Stimulated activated naive B cell treated with anti-CD40 and anti-IgM and Interleukin-4, amounts not matched to agents 10 μg/mL and 1 μg/mL and 100 μg/mL, for 72 hours (primary cell): Measurements from ENCODE around the gene SAG.
"Not testable (repeated sequence)": the region's sequence is repeated elsewhere in the genome, so short reads cannot be mapped to it uniquely, and the experiment has no call there.

Source experiments
- ATAC-seq, 2 donors: fragments of 150-1000 bp; cut with Tn5 transposase; replicated peaks; 2 replicates each; pipeline ENCODE4 v1.10.0; 2021; ENCODE audit warnings: moderate library complexity in 1 of 2
- DNase-seq: peaks from one replicate; pipeline ENCODE4 v3.0.0; 2021
- H3K27ac Mint-ChIP-seq: one replicate; pipeline ENCODE4 v1.8.0; 2022; ENCODE audit warnings: mild to moderate bottlenecking, mixed read lengths
- H3K27me3 Mint-ChIP-seq, 2 donors: one replicate each; pipeline ENCODE4 v1.8.0; 2022; ENCODE audit warnings: mixed read lengths in 2 of 2
- H3K36me3 Mint-ChIP-seq, 2 donors: one replicate each; pipeline ENCODE4 v1.8.0; 2022; ENCODE audit warnings: mixed read lengths in 2 of 2, mild to moderate bottlenecking in 1 of 2
- H3K4me1 Mint-ChIP-seq, 2 donors: one replicate each; pipeline ENCODE4 v1.8.0; 2022; ENCODE audit warnings: mixed read lengths in 2 of 2, mild to moderate bottlenecking in 1 of 2
- H3K4me3 Mint-ChIP-seq, 2 donors: one replicate each; pipeline ENCODE4 v1.8.0; 2022; ENCODE audit warnings: mild to moderate bottlenecking in 2 of 2, mixed read lengths in 2 of 2, moderate library complexity in 1 of 2
- H3K9me3 Mint-ChIP-seq, 2 donors: one replicate each; pipeline ENCODE4 v1.8.0; 2022; ENCODE audit warnings: mixed read lengths in 2 of 2, mild to moderate bottlenecking in 1 of 2

Gene SAG

DNA sequence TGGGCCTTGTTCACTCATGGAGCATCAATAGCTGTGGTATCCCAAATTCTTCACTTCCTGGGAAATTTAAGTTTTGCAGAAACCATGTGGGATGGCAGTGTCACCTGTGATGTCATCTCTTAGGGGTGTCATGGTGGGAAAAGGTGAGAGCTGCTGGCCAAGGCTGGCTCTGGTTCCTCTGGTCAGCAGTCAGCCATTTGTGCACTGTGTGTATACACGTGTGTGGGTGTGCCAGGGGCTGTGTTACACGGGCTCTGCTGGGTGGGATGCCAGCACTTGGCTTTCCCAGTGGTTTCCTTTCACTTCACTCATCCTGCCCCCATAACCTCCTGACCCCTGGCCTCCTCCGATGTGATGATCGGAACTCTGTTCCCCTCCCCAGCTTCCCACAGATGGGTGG lies 21.3 kb downstream of the SAG start:
- no peak overlapping the region for H3K4me3 Mint-ChIP-seq
- no peak for DNase-seq
- H3K9me3 Mint-ChIP-seq = peaks cover 0 to 5% of the 10 kb centered on the region in 2 donors
- peaks cover 40 to 75% of the 10 kb centered on the region in 2 donors for H3K4me1 Mint-ChIP-seq
- peaks cover 6 to 12% of the 10 kb centered on the region in 2 donors for H3K36me3 Mint-ChIP-seq
- no peak for ATAC-seq
- H3K27ac Mint-ChIP-seq = no peak overlapping the region
- no peaks in the 10 kb centered on the region for H3K27me3 Mint-ChIP-seq

DNA sequence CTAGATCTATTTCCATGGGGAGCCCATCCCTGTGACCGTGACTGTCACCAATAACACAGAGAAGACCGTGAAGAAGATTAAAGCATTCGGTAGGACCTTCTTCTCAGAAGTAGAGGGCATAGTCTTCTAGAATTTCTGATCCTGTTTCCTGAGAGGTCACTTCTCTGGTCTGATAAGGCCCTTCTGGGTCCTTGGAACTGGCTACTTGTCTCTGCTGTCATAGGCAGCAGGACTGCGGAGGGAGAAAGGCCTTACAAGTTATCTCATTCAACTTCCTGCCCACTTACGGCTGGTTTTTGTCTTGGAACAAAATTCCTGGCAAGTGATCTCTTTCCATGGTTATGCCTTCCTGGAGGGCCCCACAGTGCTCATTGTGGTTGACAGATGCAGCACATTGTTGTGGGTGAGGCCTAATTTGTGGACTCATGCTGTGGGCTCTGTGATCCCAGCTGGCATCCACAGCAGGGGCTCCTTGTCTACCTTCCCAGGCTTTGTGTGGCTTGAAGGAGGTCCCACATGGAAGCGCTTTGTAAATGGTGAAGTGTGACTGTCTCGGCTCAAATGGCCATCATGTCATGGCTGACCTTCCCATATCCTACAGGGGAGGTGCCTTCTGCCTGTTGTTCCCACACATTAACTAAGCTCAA lies 22.0 kb downstream of the SAG start:
- ATAC-seq (no peak), DNase-seq (no peak)
- Mint-ChIP-seq H3K4me3 (no peak overlapping the region), H3K4me1 (peaks cover 37 to 75% of the 10 kb centered on the region in 2 donors), H3K9me3 (peaks cover 0 to 5% of the 10 kb centered on the region in 2 donors), H3K36me3 (peaks cover 6 to 12% of the 10 kb centered on the region in 2 donors), H3K27me3 (no peaks in the 10 kb centered on the region), H3K27ac (peak overlapping the region; percentile 21)

DNA sequence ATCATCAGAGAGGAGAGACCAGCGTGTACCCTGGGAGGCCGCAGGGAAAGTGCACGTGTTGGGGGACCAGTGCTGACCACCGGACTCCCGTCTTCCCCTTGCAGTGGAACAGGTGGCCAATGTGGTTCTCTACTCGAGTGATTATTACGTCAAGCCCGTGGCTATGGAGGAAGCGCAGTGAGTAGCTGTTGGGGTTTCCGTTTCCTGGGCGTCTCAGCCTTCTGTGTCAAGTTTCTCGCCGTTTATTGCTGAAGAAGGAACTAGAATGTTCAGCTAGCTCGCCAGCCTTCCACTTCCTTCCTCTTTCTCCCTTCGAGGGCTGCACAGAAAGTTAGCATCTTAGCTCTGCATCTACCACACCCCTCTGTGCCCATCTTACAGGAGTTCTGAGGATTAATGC lies 23.9 kb downstream of the SAG start:
- peaks cover 0 to 5% of the 10 kb centered on the region in 2 donors for H3K9me3 Mint-ChIP-seq
- ATAC-seq (peak; percentile 94 to 97), DNase-seq (peak; percentile 82)
- H3K4me3 Mint-ChIP-seq = peak overlapping the region; percentile 14 to 66
- H3K36me3 Mint-ChIP-seq = peaks cover 6 to 12% of the 10 kb centered on the region in 2 donors
- peak overlapping the region; percentile 97 for H3K27ac Mint-ChIP-seq
- peaks cover 35 to 74% of the 10 kb centered on the region in 2 donors for H3K4me1 Mint-ChIP-seq
- no peaks in the 10 kb centered on the region for H3K27me3 Mint-ChIP-seq

- Mint-ChIP-seq H3K4me3 (no peak overlapping the region), H3K9me3 (peaks cover 0 to 5% of the 10 kb centered on the region in 2 donors), H3K4me1 (peaks cover 32 to 68% of the 10 kb centered on the region in 2 donors), H3K27me3 (no peaks in the 10 kb centered on the region), H3K36me3 (peaks cover 2 to 12% of the 10 kb centered on the region in 2 donors), H3K27ac (peak overlapping the region; percentile 80)
- no peak for ATAC-seq
- DNase-seq = no peak
These were observed 24.5 kb downstream of the SAG start for GRCh38 chr2:233332125-233332524.

GRCh38 chr2:233334915-233335314 lies 27.3 kb downstream of the SAG start:
- ATAC-seq (no peak), DNase-seq (no peak)
- Mint-ChIP-seq H3K27me3 (no peaks in the 10 kb centered on the region), H3K4me1 (peaks cover 43 to 80% of the 10 kb centered on the region in 2 donors), H3K9me3 (peaks cover 0 to 5% of the 10 kb centered on the region in 2 donors), H3K4me3 (no peak overlapping the region), H3K27ac (peak overlapping the region; percentile 25), H3K36me3 (peaks cover 2 to 9% of the 10 kb centered on the region in 2 donors)

GRCh38 chr2:233336091-233336490 lies 28.5 kb downstream of the SAG start:
- H3K9me3 Mint-ChIP-seq, DNase-seq, H3K36me3 Mint-ChIP-seq, H3K4me3 Mint-ChIP-seq, H3K27ac Mint-ChIP-seq, H3K27me3 Mint-ChIP-seq, ATAC-seq: not testable (repeated sequence)
- H3K4me1 Mint-ChIP-seq = peaks cover 43 to 73% of the 10 kb centered on the region in 2 donors

DNA sequence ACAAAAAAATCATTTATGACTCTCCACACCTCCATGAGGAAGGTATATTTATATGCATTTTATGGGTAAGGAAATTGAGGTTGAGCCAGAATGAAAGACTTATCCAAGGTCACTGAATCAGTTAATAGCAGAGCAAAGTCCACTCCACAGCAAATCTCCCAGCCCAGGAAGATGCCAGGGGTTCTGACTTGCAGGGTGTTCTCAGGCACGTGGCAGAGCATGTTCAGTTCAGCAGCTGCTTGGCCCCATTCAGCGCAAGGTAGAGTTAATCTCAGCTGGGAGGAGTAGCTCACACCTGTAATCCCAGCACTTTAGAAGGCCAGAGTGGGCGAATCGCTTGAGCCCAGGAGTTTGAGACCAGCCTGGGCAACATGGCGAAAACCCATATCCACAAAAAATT lies 28.9 kb downstream of the SAG start:
- no peak for DNase-seq
- H3K9me3 Mint-ChIP-seq = no peaks in the 10 kb centered on the region
- peaks cover 38 to 68% of the 10 kb centered on the region in 2 donors for H3K4me1 Mint-ChIP-seq
- no peak for ATAC-seq
- no peaks in the 10 kb centered on the region for H3K27me3 Mint-ChIP-seq
- peaks cover 0 to 2% of the 10 kb centered on the region in 2 donors for H3K36me3 Mint-ChIP-seq
- H3K4me3 Mint-ChIP-seq = no peak overlapping the region
- no peak overlapping the region for H3K27ac Mint-ChIP-seq

- H3K9me3 Mint-ChIP-seq = no peaks in the 10 kb centered on the region
- peaks cover 34 to 58% of the 10 kb centered on the region in 2 donors for H3K4me1 Mint-ChIP-seq
- no peaks in the 10 kb centered on the region for H3K36me3 Mint-ChIP-seq
- H3K4me3 Mint-ChIP-seq = no peak overlapping the region
- ATAC-seq (peak in 1 of 2 donors; percentile 21), DNase-seq (no peak)
- H3K27ac Mint-ChIP-seq = no peak overlapping the region
- H3K27me3 Mint-ChIP-seq = no peaks in the 10 kb centered on the region
These were observed 30.4 kb downstream of the SAG start for GRCh38 chr2:233338046-233338445.

- no peak overlapping the region for H3K4me3 Mint-ChIP-seq
- no peak overlapping the region for H3K27ac Mint-ChIP-seq
- H3K36me3 Mint-ChIP-seq = no peaks in the 10 kb centered on the region
- DNase-seq (no peak), ATAC-seq (peak; percentile 70 to 80)
- H3K4me1 Mint-ChIP-seq = peaks cover 30 to 50% of the 10 kb centered on the region in 2 donors
- no peaks in the 10 kb centered on the region for H3K27me3 Mint-ChIP-seq
- H3K9me3 Mint-ChIP-seq = no peaks in the 10 kb centered on the region
These were observed 31.3 kb downstream of the SAG start for GRCh38 chr2:233338812-233339368.

GRCh38 chr2:233339427-233339826 lies 31.8 kb downstream of the SAG start:
- H3K27ac Mint-ChIP-seq = no peak overlapping the region
- no peaks in the 10 kb centered on the region for H3K27me3 Mint-ChIP-seq
- DNase-seq (no peak), ATAC-seq (no peak)
- H3K4me1 Mint-ChIP-seq = peaks cover 28 to 44% of the 10 kb centered on the region in 2 donors
- no peaks in the 10 kb centered on the region for H3K9me3 Mint-ChIP-seq
- no peak overlapping the region for H3K4me3 Mint-ChIP-seq
- no peaks in the 10 kb centered on the region for H3K36me3 Mint-ChIP-seq

DNA sequence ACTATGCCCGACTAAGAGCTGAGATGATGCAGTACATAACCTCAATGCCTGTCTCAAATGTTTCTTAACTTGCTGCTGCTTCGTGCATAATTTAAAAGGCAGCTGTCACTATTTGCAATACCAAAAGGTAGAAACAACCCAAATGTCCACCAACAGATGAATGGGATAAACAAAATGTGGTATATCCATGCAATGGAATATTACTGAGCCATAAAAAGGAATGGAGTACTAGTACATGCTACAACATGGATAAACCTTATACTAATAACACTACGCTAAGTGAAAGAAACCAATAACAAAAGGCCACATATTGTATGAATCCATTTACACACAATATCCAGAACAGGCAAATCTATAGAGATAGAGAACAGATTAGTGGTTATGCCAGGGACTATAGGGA lies 33.7 kb downstream of the SAG start:
- no peaks in the 10 kb centered on the region for H3K27me3 Mint-ChIP-seq
- H3K27ac Mint-ChIP-seq = no peak overlapping the region
- no peaks in the 10 kb centered on the region for H3K9me3 Mint-ChIP-seq
- ATAC-seq (no peak), DNase-seq (no peak)
- peaks cover 22 to 36% of the 10 kb centered on the region in 2 donors for H3K4me1 Mint-ChIP-seq
- H3K36me3 Mint-ChIP-seq = no peaks in the 10 kb centered on the region
- H3K4me3 Mint-ChIP-seq = no peak overlapping the region

DNA sequence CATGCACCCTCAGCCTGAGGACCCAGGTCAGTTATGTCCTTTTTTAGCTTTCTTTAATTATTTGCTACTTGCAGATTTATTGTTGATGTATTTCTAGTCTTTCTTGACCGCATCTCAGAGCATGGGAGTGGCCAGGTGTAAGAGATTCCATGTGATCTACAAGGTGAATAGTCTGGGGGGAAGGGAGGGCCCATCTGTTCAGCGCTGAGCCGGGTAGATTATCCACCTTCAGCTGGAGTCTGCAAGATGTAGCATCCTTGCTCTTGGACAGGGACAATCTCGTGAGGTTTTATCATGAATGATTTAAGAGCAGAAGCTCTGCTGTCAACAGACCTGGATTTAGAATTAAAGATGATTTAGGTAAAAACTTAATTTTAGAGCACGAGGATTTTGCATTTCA lies 34.7 kb downstream of the SAG start:
- no peak for DNase-seq
- H3K4me1 Mint-ChIP-seq = peaks cover 27 to 46% of the 10 kb centered on the region in 2 donors
- H3K4me3 Mint-ChIP-seq = no peak overlapping the region
- no peak for ATAC-seq
- no peak overlapping the region for H3K27ac Mint-ChIP-seq
- H3K9me3 Mint-ChIP-seq = no peaks in the 10 kb centered on the region
- no peaks in the 10 kb centered on the region for H3K27me3 Mint-ChIP-seq
- no peaks in the 10 kb centered on the region for H3K36me3 Mint-ChIP-seq

DNA sequence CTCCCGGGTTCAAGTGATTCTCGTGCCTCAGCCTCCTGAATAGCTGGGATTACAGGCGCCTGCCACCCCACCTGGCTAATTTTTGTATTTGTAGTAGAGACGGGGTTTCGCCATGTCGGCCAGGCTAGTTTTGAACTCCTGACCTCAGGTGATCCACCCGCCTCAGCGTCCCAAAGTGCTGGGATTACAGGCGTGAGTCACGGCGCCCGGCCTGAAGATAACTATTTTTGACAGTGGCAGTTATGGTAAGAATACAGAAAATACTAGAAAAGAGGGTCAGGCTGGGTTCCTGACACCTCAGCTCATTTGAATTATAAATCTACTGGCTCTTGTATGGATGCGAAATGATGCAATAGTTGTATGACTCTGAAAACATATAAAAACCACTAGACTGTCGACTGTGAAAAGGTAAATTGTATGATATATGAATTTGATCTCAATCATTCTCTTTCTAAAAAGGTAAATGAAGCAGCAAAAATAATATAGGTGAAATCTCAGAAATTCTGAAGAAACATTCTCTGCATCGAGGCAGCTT lies 35.6 kb downstream of the SAG start:
- ATAC-seq = no peak
- H3K4me1 Mint-ChIP-seq = peaks cover 26 to 46% of the 10 kb centered on the region in 2 donors

GRCh38 chr2:233346376-233346775 lies 38.8 kb downstream of the SAG start:
- ATAC-seq (no peak), DNase-seq (no peak)
- no peak overlapping the region for H3K27ac Mint-ChIP-seq
- no peaks in the 10 kb centered on the region for H3K36me3 Mint-ChIP-seq
- no peaks in the 10 kb centered on the region for H3K27me3 Mint-ChIP-seq
- peaks cover 42 to 57% of the 10 kb centered on the region in 2 donors for H3K4me1 Mint-ChIP-seq
- no peak overlapping the region for H3K4me3 Mint-ChIP-seq
- no peaks in the 10 kb centered on the region for H3K9me3 Mint-ChIP-seq

More for the DNA sequence above, 35.6 kb downstream of the SAG start:
- Mint-ChIP-seq H3K27me3 (no peaks in the 10 kb centered on the region), H3K36me3 (no peaks in the 10 kb centered on the region), H3K27ac (no peak overlapping the region), H3K9me3 (no peaks in the 10 kb centered on the region), H3K4me3 (no peak overlapping the region)
- no peak for DNase-seq

GRCh38 chr2:233346930-233347329 lies 39.3 kb downstream of the SAG start:
- ATAC-seq (no peak), DNase-seq (no peak)
- peaks cover 0 to under 1% of the 10 kb centered on the region in 2 donors for H3K36me3 Mint-ChIP-seq
- peaks cover 45 to 61% of the 10 kb centered on the region in 2 donors for H3K4me1 Mint-ChIP-seq
- no peaks in the 10 kb centered on the region for H3K27me3 Mint-ChIP-seq
- H3K9me3 Mint-ChIP-seq = no peaks in the 10 kb centered on the region
- H3K27ac Mint-ChIP-seq = no peak overlapping the region
- H3K4me3 Mint-ChIP-seq = no peak overlapping the region
